GM23338 (cell line): ENCODE data around the gene PPFIBP2. TPM values are rescaled to one million over a fixed set of nuclear protein-coding genes. Genes with fewer than 3 reads are reported as not detected.

Experiments
- ATAC-seq: fragments of 200-7000 bp; cut with Tn5 transposase; 3 replicates; pipeline ENCODE4 v1.9.1; 2020
- DNase-seq: peaks from one replicate; pipeline ENCODE4 v3.0.0-alpha.2; 2015; ENCODE audit warnings: low spot score
- H2AFZ ChIP-seq: fragments of 200-600 bp; sonication (generic); 2 replicates; pipeline ENCODE4 v1.8.0; 2016; ENCODE audit warnings: antibody characterized with exemption, mild to moderate bottlenecking, moderate library complexity
- H3F3A ChIP-seq: fragments of 200-600 bp; sonication (generic); replicated peaks from 2 replicates; pipeline ENCODE4 v1.8.0; 2017; ENCODE audit warnings: antibody characterized with exemption, mixed run types, low read depth
- H3K27ac ChIP-seq: fragments of 200-600 bp; sonication (generic); 2 replicates; pipeline ENCODE4 v1.6.1; 2016; ENCODE audit warnings: low read depth
- H3K27me3 ChIP-seq: fragments of 200-600 bp; sonication (generic); 2 replicates; pipeline ENCODE4 v1.8.0; 2016; ENCODE audit warnings: mild to moderate bottlenecking, mixed run types, moderate library complexity; ENCODE audit not compliant: insufficient read depth
- H3K36me3 ChIP-seq: fragments of 200-600 bp; sonication (generic); 2 replicates; pipeline ENCODE4 v1.8.0; 2016; ENCODE audit warnings: mild to moderate bottlenecking; ENCODE audit not compliant: insufficient read depth
- H3K4me1 ChIP-seq: fragments of 200-600 bp; sonication (generic); 2 replicates; pipeline ENCODE4 v1.8.0; 2016; ENCODE audit warnings: mild to moderate bottlenecking, moderate library complexity; ENCODE audit not compliant: insufficient read depth
- H3K4me2 ChIP-seq: fragments of 200-600 bp; sonication (generic); 2 replicates; pipeline ENCODE4 v1.7.1; 2017; ENCODE audit warnings: mixed run types
- H3K4me3 ChIP-seq: fragments of 200-600 bp; sonication (generic); 2 replicates; pipeline ENCODE4 v1.6.1; 2016; ENCODE audit warnings: mixed run types
- H3K79me2 ChIP-seq: fragments of 200-600 bp; sonication (generic); replicated peaks from 2 replicates; pipeline ENCODE4 v1.8.0; 2017; ENCODE audit warnings: mild to moderate bottlenecking; ENCODE audit not compliant: insufficient read depth
- H3K9me2 ChIP-seq: fragments of 200-600 bp; sonication (generic); 2 replicates; pipeline ENCODE4 v1.8.0; 2017; ENCODE audit not compliant: insufficient read depth
- H4K20me1 ChIP-seq: fragments of 200-600 bp; sonication (generic); replicated peaks from 2 replicates; pipeline ENCODE4 v1.8.0; 2017; ENCODE audit warnings: mild to moderate bottlenecking; ENCODE audit not compliant: insufficient read depth
- H3K27ac Mint-ChIP-seq: 2 replicates; pipeline ENCODE4 v1.8.0; 2020; ENCODE audit warnings: inconsistent platforms, mild to moderate bottlenecking, moderate library complexity, mixed read lengths
- H3K27me3 Mint-ChIP-seq: 3 replicates; pipeline ENCODE4 v1.8.0; 2022; ENCODE audit warnings: low read depth, mild to moderate bottlenecking, moderate library complexity, mixed read lengths, inconsistent platforms; ENCODE audit not compliant: insufficient read depth, poor library complexity
- H3K36me3 Mint-ChIP-seq: 3 replicates; pipeline ENCODE4 v1.8.0; 2021; ENCODE audit warnings: low read depth, mild to moderate bottlenecking, inconsistent platforms, moderate library complexity, mixed read lengths
- H3K4me1 Mint-ChIP-seq: 3 replicates; pipeline ENCODE4 v1.8.0; 2020; ENCODE audit warnings: mild to moderate bottlenecking, inconsistent platforms, mixed read lengths
- H3K4me3 Mint-ChIP-seq: 3 replicates; pipeline ENCODE4 v1.8.0; 2021; ENCODE audit warnings: moderate library complexity, mild to moderate bottlenecking, inconsistent platforms, mixed read lengths
- H3K9me3 Mint-ChIP-seq: 3 replicates; pipeline ENCODE4 v1.8.0; 2020; ENCODE audit warnings: moderate library complexity, mild to moderate bottlenecking, inconsistent platforms, mixed read lengths
- CREB1 ChIP-seq: fragments of 250-450 bp; sonication (Bioruptor Pico); IDR thresholded peaks from 2 replicates; pipeline ENCODE4 v1.5.0; 2020; ENCODE audit warnings: low read depth, mild to moderate bottlenecking, moderate library complexity
- ETS1 ChIP-seq: IDR thresholded peaks from 2 replicates; pipeline ENCODE4 v1.6.1; 2016; ENCODE audit warnings: antibody characterized with exemption
- EZH2 ChIP-seq: fragments of 200-600 bp; sonication (generic); IDR thresholded peaks from one replicate; pipeline ENCODE4 v1.8.0; 2017; ENCODE audit warnings: antibody characterized with exemption, mild to moderate bottlenecking, low read depth; ENCODE audit not compliant: unreplicated experiment
- EZH2phosphoT487 ChIP-seq: fragments of 200-600 bp; sonication (generic); IDR thresholded peaks from one replicate; pipeline ENCODE4 v1.8.1; 2018; ENCODE audit warnings: antibody characterized with exemption; ENCODE audit not compliant: unreplicated experiment
- JUNB ChIP-seq: IDR thresholded peaks from one replicate; pipeline ENCODE4 v1.6.1; 2016; ENCODE audit warnings: antibody characterized with exemption; ENCODE audit not compliant: unreplicated experiment
- POLR2AphosphoS5 ChIP-seq: IDR thresholded peaks from 2 replicates; pipeline ENCODE4 v1.6.1; 2016; ENCODE audit warnings: antibody characterized with exemption, low read depth
- REST ChIP-seq: IDR thresholded peaks from one replicate; pipeline ENCODE4 v1.6.1; 2018; ENCODE audit warnings: antibody characterized with exemption; ENCODE audit not compliant: unreplicated experiment
- ZNF114 ChIP-seq: fragments of 250-450 bp; sonication (Bioruptor Pico); IDR thresholded peaks from 2 replicates; pipeline ENCODE4 v1.5.0; 2020; ENCODE audit warnings: mild to moderate bottlenecking, moderate library complexity
- ZNF331 ChIP-seq: fragments of 250-450 bp; sonication (Bioruptor Pico); IDR thresholded peaks from 2 replicates; pipeline ENCODE4 v1.5.0; 2020; ENCODE audit warnings: low read depth, mild to moderate bottlenecking, moderate library complexity
- polyA plus RNA-seq: library from polyadenylated mRNA; unstranded; fragments of >200 nt; fragmentation: Nextera tagmentation; extraction: Ambion mirVana; gene quantifications from 2 replicates; pipeline ENCODE4 v1.2.1, GENCODE V29; 2016
- total RNA-seq: library from RNA; depleted of rRNA; stranded (reverse); fragments of >200 nt; shearing (Covaris generic); gene quantifications from 2 replicates; pipeline ENCODE4 v1.2.3, GENCODE V29; 2014
- TF ChIP-seq, protein P1 (sequence below): fragments of 250-450 bp; sonication (Bioruptor Pico); IDR thresholded peaks from 2 replicates; pipeline ENCODE4 v1.5.0; 2020; ENCODE audit warnings: mild to moderate bottlenecking, moderate library complexity
- TF ChIP-seq, protein P2 (sequence below), 2 experiments: fragments of 200-600 bp in 1 of 2; sonication (generic) in 1 of 2; conservative IDR thresholded peaks; 2 replicates each; pipeline versions ENCODE4 v1.5.1 to v1.6.1; 2016 to 2017; ENCODE audit warnings: antibody characterized with exemption in 2 of 2, low read depth in 2 of 2, mild to moderate bottlenecking in 2 of 2, moderate library complexity in 1 of 2

Gene PPFIBP2
- total and polyA plus RNA-seq, 2 experiments from 2014 or later = 7.1 to 14.8 TPM

DNA sequence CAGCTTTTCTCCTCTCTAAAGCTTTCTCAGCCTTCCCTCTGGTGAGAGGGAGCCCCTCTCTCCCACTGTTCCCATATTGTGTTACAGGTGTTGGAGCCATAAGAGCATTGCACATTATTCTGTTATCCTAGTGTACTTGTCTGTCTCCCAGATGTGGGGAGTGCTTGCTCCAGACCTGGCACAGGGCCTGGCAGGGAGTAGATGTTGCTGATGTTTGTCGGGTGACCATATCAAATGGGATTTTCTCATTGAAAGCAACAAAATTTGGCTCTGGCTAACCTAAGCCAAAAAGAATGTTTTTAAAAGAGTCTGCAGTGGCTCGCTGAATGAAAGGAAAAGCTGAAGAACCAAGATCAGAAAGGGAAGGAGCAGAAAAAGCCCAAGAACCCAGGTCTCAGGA lies 118.4 kb downstream of the PPFIBP2 start:
- no peaks in the 10 kb centered on the region for H3K9me3 Mint-ChIP-seq
- Histone ChIP-seq H3K27ac (no peak overlapping the region), H3K4me1 (no peaks in the 10 kb centered on the region), H3K79me2 (no peaks in the 10 kb centered on the region), H3F3A (no peaks in the 10 kb centered on the region), H3K4me2 (no peak overlapping the region), H4K20me1 (no peaks in the 10 kb centered on the region), H3K9me2 (no peaks in the 10 kb centered on the region), H2AFZ (no peak overlapping the region), H3K36me3 (no peaks in the 10 kb centered on the region), H3K4me3 (no peak overlapping the region), H3K27me3 (no peaks in the 10 kb centered on the region)
- no peak for TF ChIP-seq ZNF331 (CRISPR knock-in tag)
- no peak for TF ChIP-seq EZH2
- TF ChIP-seq JUNB = no peak
- TF ChIP-seq ETS1 = no peak
- no peak for TF ChIP-seq EZH2phosphoT487
- TF ChIP-seq, protein P1, sequence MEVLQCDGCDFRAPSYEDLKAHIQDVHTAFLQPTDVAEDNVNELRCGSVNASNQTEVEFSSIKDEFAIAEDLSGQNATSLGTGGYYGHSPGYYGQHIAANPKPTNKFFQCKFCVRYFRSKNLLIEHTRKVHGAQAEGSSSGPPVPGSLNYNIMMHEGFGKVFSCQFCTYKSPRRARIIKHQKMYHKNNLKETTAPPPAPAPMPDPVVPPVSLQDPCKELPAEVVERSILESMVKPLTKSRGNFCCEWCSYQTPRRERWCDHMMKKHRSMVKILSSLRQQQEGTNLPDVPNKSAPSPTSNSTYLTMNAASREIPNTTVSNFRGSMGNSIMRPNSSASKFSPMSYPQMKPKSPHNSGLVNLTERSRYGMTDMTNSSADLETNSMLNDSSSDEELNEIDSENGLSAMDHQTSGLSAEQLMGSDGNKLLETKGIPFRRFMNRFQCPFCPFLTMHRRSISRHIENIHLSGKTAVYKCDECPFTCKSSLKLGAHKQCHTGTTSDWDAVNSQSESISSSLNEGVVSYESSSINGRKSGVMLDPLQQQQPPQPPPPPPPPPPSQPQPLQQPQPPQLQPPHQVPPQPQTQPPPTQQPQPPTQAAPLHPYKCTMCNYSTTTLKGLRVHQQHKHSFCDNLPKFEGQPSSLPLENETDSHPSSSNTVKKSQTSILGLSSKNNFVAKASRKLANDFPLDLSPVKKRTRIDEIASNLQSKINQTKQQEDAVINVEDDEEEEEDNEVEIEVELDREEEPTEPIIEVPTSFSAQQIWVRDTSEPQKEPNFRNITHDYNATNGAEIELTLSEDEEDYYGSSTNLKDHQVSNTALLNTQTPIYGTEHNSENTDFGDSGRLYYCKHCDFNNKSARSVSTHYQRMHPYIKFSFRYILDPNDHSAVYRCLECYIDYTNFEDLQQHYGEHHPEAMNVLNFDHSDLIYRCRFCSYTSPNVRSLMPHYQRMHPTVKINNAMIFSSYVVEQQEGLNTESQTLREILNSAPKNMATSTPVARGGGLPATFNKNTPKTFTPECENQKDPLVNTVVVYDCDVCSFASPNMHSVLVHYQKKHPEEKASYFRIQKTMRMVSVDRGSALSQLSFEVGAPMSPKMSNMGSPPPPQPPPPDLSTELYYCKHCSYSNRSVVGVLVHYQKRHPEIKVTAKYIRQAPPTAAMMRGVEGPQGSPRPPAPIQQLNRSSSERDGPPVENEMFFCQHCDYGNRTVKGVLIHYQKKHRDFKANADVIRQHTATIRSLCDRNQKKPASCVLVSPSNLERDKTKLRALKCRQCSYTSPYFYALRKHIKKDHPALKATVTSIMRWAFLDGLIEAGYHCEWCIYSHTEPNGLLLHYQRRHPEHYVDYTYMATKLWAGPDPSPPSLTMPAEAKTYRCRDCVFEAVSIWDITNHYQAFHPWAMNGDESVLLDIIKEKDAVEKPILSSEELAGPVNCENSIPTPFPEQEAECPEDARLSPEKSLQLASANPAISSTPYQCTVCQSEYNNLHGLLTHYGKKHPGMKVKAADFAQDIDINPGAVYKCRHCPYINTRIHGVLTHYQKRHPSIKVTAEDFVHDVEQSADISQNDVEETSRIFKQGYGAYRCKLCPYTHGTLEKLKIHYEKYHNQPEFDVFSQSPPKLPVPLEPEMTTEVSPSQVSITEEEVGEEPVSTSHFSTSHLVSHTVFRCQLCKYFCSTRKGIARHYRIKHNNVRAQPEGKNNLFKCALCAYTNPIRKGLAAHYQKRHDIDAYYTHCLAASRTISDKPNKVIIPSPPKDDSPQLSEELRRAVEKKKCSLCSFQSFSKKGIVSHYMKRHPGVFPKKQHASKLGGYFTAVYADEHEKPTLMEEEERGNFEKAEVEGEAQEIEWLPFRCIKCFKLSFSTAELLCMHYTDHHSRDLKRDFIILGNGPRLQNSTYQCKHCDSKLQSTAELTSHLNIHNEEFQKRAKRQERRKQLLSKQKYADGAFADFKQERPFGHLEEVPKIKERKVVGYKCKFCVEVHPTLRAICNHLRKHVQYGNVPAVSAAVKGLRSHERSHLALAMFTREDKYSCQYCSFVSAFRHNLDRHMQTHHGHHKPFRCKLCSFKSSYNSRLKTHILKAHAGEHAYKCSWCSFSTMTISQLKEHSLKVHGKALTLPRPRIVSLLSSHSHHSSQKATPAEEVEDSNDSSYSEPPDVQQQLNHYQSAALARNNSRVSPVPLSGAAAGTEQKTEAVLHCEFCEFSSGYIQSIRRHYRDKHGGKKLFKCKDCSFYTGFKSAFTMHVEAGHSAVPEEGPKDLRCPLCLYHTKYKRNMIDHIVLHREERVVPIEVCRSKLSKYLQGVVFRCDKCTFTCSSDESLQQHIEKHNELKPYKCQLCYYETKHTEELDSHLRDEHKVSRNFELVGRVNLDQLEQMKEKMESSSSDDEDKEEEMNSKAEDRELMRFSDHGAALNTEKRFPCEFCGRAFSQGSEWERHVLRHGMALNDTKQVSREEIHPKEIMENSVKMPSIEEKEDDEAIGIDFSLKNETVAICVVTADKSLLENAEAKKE = no peak
- TF ChIP-seq REST = no peak
- TF ChIP-seq POLR2AphosphoS5 = no peak
- no peak for TF ChIP-seq CREB1
- TF ChIP-seq, protein P2, sequence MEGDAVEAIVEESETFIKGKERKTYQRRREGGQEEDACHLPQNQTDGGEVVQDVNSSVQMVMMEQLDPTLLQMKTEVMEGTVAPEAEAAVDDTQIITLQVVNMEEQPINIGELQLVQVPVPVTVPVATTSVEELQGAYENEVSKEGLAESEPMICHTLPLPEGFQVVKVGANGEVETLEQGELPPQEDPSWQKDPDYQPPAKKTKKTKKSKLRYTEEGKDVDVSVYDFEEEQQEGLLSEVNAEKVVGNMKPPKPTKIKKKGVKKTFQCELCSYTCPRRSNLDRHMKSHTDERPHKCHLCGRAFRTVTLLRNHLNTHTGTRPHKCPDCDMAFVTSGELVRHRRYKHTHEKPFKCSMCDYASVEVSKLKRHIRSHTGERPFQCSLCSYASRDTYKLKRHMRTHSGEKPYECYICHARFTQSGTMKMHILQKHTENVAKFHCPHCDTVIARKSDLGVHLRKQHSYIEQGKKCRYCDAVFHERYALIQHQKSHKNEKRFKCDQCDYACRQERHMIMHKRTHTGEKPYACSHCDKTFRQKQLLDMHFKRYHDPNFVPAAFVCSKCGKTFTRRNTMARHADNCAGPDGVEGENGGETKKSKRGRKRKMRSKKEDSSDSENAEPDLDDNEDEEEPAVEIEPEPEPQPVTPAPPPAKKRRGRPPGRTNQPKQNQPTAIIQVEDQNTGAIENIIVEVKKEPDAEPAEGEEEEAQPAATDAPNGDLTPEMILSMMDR (conservative IDR thresholded peaks at IDR 0.05; ENCODE audit: low read depth in 2 of 2) = no peak
- no peak for TF ChIP-seq ZNF114 (CRISPR knock-in tag)
- no peak for DNase-seq
- no peak overlapping the region for H3K27ac Mint-ChIP-seq
- no peak for ATAC-seq
- peaks cover 5% of the 10 kb centered on the region; the same call in 2 of the 3 replicates for H3K36me3 Mint-ChIP-seq
- no peaks in the 10 kb centered on the region for H3K27me3 Mint-ChIP-seq
- no peak overlapping the region for H3K4me3 Mint-ChIP-seq
- H3K4me1 Mint-ChIP-seq = peaks cover 11% of the 10 kb centered on the region
